ENCODE results near the gene RBPJL. TPM values are rescaled to one million over a fixed set of nuclear protein-coding genes. Genes with fewer than 3 reads are reported as not detected.

RBPJL gene
- total RNA-seq, 1 experiment from 2014 or later, result not detected

DNA sequence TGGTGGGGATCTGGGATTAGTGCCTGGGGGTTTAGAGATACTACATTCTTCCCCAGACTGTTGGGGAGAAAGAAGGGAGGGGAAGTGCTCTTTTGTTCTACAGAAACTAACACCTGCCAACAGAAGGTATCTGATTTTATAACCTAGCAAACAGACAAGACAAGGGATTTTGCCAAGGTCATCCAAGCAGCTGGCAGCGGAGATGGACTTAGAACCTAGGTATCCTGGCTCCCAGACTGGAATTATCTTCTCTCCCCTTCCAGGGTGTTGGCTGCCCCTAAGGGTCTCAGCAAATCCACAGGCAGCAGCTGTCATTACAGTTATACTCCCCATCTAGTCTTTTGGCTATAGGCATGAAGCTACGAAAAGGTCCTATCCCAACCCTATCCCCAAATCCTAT is 33.2 kb downstream of the RBPJL start:
- peaks cover 40% of the 10 kb centered on the region for H3K36me3 ChIP-seq (ENCODE audit: low read depth, low read length)
- no peaks in the 10 kb centered on the region for H3K27me3 ChIP-seq (ENCODE audit: low read length)
- CTCF ChIA-PET, result no interaction called here
- no TSS peak for BruUV-seq (replicated peaks)
- peaks cover 94% of the 10 kb centered on the region for H3K79me2 ChIP-seq (ENCODE audit: low read length)
- peaks cover 91% of the 10 kb centered on the region for H3K4me1 ChIP-seq (ENCODE audit: insufficient read depth, low read length)
- H3F3A ChIP-seq (ENCODE audit: low read length, unreplicated experiment), result peaks cover 14% of the 10 kb centered on the region
- H3K9me2 ChIP-seq (replicated peaks; ENCODE audit: low read length), result no peaks in the 10 kb centered on the region
- no peak overlapping the region for H3K27ac ChIP-seq (ENCODE audit: low read length)
- POLR2A ChIA-PET (ENCODE audit: unreplicated experiment), result no interaction called here
- TF ChIP-seq EZH2 (IDR thresholded peaks at IDR 0.05; ENCODE audit: low read length, unreplicated experiment) (no peak), EZH2phosphoT487 (IDR thresholded peaks at IDR 0.05; ENCODE audit: borderline replicate concordance, low read length) (no peak)
- TF ChIP-seq, protein P1, sequence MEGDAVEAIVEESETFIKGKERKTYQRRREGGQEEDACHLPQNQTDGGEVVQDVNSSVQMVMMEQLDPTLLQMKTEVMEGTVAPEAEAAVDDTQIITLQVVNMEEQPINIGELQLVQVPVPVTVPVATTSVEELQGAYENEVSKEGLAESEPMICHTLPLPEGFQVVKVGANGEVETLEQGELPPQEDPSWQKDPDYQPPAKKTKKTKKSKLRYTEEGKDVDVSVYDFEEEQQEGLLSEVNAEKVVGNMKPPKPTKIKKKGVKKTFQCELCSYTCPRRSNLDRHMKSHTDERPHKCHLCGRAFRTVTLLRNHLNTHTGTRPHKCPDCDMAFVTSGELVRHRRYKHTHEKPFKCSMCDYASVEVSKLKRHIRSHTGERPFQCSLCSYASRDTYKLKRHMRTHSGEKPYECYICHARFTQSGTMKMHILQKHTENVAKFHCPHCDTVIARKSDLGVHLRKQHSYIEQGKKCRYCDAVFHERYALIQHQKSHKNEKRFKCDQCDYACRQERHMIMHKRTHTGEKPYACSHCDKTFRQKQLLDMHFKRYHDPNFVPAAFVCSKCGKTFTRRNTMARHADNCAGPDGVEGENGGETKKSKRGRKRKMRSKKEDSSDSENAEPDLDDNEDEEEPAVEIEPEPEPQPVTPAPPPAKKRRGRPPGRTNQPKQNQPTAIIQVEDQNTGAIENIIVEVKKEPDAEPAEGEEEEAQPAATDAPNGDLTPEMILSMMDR (conservative IDR thresholded peaks at IDR 0.05; ENCODE audit: low read depth, low read length), result no peak
- no peak overlapping the region for H3K9ac ChIP-seq (ENCODE audit: low read length)
- ATAC-seq (no peak), DNase-seq (no peak)
- no peak overlapping the region for H3K4me3 ChIP-seq (ENCODE audit: low read length)
- no peak overlapping the region for H2AFZ ChIP-seq (ENCODE audit: low read length)
- no peak overlapping the region for H3K4me2 ChIP-seq (ENCODE audit: low read length)
- peaks cover 20% of the 10 kb centered on the region; the same call in 1 of the 2 replicates for H4K20me1 ChIP-seq (ENCODE audit: low read length)
- intact Hi-C loops (cut with micrococcal nuclease), result loop anchor here (10.0 kb wide), 1 partner anchor 435 kb away; no protein-coding TSS in a partner anchor
- H3K9me3 ChIP-seq (ENCODE audit: low read length), result no peaks in the 10 kb centered on the region

DNA sequence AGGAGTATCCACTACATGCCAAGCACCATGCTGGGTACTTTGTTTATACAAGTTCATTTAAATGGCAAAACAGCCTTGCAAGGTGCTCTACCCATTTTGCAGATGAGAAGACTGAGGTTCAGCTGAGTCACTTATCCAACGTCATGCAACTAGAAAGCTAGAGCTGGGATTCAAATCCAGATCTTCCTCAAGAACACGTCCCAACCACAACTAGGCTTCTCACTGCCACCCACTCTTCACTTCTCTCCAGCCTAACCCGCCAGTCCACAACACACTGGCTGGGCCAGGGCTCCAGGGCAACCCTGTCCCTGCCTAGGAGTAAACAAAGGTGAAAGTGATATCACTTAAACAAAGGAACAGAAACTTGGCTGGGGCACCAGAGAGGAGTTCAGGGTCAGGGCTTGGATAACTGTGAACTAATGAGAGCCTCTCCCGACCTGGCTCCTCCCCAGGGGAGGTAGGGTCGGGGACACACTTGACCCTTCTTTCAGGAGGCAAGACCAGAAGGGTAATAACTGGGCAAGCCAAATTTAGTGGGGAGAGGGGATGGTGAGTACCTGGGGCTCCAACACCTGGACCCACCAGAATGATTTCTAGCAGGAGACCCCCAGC is 33.7 kb downstream of the RBPJL start:
- Histone ChIP-seq H3K9me2 (replicated peaks; ENCODE audit: low read length) (no peaks in the 10 kb centered on the region), H3K27ac (ENCODE audit: low read length) (no peak overlapping the region), H3K4me2 (ENCODE audit: low read length) (no peak overlapping the region), H3F3A (ENCODE audit: low read length, unreplicated experiment) (peaks cover 14% of the 10 kb centered on the region), H2AFZ (ENCODE audit: low read length) (no peak overlapping the region), H3K79me2 (ENCODE audit: low read length) (peaks cover 94% of the 10 kb centered on the region), H3K9me3 (ENCODE audit: low read length) (no peaks in the 10 kb centered on the region), H3K4me3 (ENCODE audit: low read length) (no peak overlapping the region), H4K20me1 (ENCODE audit: low read length) (peaks cover 20% of the 10 kb centered on the region; the same call in 1 of the 2 replicates), H3K4me1 (ENCODE audit: insufficient read depth, low read length) (peaks cover 96% of the 10 kb centered on the region), H3K27me3 (ENCODE audit: low read length) (no peaks in the 10 kb centered on the region), H3K9ac (ENCODE audit: low read length) (no peak overlapping the region), H3K36me3 (ENCODE audit: low read depth, low read length) (peaks cover 34% of the 10 kb centered on the region)
- TF ChIP-seq, protein P1 (conservative IDR thresholded peaks at IDR 0.05; ENCODE audit: low read depth, low read length), result no peak
- TF ChIP-seq EZH2 (IDR thresholded peaks at IDR 0.05; ENCODE audit: low read length, unreplicated experiment) (no peak), EZH2phosphoT487 (IDR thresholded peaks at IDR 0.05; ENCODE audit: borderline replicate concordance, low read length) (no peak)
- DNase-seq (no peak), ATAC-seq (no peak)
- intact Hi-C loops (cut with micrococcal nuclease), result loop anchor here (10.0 kb wide), 1 partner anchor 434 kb away; no protein-coding TSS in a partner anchor
- ChIA-PET POLR2A (ENCODE audit: unreplicated experiment) (no interaction called here), CTCF (no interaction called here)
- BruUV-seq (replicated peaks), result no TSS peak

DNA sequence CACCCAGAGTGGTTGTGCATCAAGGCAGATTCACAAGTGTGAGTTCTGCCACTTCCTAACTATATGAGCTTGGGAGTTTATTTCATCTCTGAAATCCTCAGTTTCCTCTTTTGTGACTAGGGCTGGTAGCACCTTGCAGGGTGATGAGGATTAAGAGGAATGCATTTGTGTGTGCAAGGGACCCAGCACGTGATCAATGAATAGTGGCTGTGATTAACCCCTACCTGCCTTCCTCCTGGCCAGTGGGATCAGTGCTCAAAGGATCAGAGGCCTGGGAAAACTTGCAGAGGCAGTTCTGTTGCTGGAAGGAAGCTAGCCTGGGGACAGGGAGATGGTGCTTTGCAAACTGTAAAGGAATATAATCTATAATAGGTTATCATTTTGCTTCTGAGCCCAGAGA is 34.3 kb downstream of the RBPJL start:
- ATAC-seq (no peak), DNase-seq (no peak)

More for the DNA sequence above, 34.3 kb downstream of the RBPJL start:
- Histone ChIP-seq H2AFZ (ENCODE audit: low read length) (no peak overlapping the region), H3K27me3 (ENCODE audit: low read length) (no peaks in the 10 kb centered on the region), H3K27ac (ENCODE audit: low read length) (no peak overlapping the region), H3K9me2 (replicated peaks; ENCODE audit: low read length) (no peaks in the 10 kb centered on the region), H3K4me1 (ENCODE audit: insufficient read depth, low read length) (peaks cover 96% of the 10 kb centered on the region), H3F3A (ENCODE audit: low read length, unreplicated experiment) (peaks cover 15% of the 10 kb centered on the region), H3K9me3 (ENCODE audit: low read length) (no peaks in the 10 kb centered on the region), H3K4me3 (ENCODE audit: low read length) (no peak overlapping the region), H3K79me2 (ENCODE audit: low read length) (peaks cover 94% of the 10 kb centered on the region), H4K20me1 (ENCODE audit: low read length) (peaks cover 22% of the 10 kb centered on the region; the same call in 1 of the 2 replicates), H3K9ac (ENCODE audit: low read length) (no peak overlapping the region), H3K4me2 (ENCODE audit: low read length) (no peak overlapping the region; the same call in 1 of the 2 replicates), H3K36me3 (ENCODE audit: low read depth, low read length) (peaks cover 28% of the 10 kb centered on the region)
- CTCF ChIA-PET, result no interaction called here
- POLR2A ChIA-PET (ENCODE audit: unreplicated experiment), result no interaction called here
- intact Hi-C loops (cut with micrococcal nuclease), result loop anchor here (10.0 kb wide), 1 partner anchor 434 kb away; no protein-coding TSS in a partner anchor
- TF ChIP-seq EZH2 (IDR thresholded peaks at IDR 0.05; ENCODE audit: low read length, unreplicated experiment), result no peak
- TF ChIP-seq, protein P1 (conservative IDR thresholded peaks at IDR 0.05; ENCODE audit: low read depth, low read length), result no peak
- BruUV-seq (replicated peaks), result no TSS peak
